ENCODE data around the gene KIF13A. TPM values are rescaled to one million over a fixed set of nuclear protein-coding genes. Genes with fewer than 3 reads are reported as not detected.

Gene KIF13A
- total and polyA plus RNA-seq, 10 of the 15 experiments (the other 5 are each of a cell fraction or from before 2014, with no cell fraction given), result 0.02 to 0.26 (median 0.13) TPM; not detected in 2

DNA sequence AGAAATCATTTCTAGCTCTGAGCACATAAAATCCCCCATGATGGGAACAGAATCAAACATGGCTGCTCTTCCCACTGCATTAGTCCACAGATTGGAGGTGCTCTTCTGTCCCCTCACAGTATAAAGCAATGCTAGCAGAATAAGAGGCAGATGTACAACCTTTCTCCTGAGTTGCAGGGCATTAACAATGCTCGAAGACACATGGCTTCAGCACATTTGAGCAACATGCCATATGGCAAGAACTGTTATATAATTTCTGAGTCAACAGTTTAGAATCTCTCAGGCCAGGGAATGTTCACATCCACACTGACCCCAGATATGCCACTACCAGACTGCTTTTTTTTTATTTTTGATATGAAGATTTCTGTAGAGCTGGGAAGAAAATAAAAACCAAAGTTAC is 119.6 kb downstream of the KIF13A start:
- no peak overlapping the region for H3K4me2 ChIP-seq (ENCODE audit: control insufficient read depth, insufficient read depth)
- FAIRE-seq (no peak), ATAC-seq (no peak), DNase-seq (ENCODE audit: low read depth, low spot score) (no peak)
- no peaks in the 10 kb centered on the region for H3K9me3 ChIP-seq (replicated peaks; ENCODE audit: control insufficient read depth, insufficient read depth, low read length)
- H4K20me1 ChIP-seq (ENCODE audit: control insufficient read depth, insufficient read depth), result no peaks in the 10 kb centered on the region
- H2AFZ ChIP-seq (ENCODE audit: control insufficient read depth, low read depth, low read length), result no peak overlapping the region
- POLR2A ChIA-PET, result no interaction called here
- H3K9ac ChIP-seq (ENCODE audit: control insufficient read depth, insufficient read depth, low read length), result no peak overlapping the region
- intact Hi-C loops (cut with micrococcal nuclease; ENCODE audit: unreplicated experiment), result no loop called here
- H3K27ac ChIP-seq (ENCODE audit: control insufficient read depth, insufficient read depth), result no peak overlapping the region
- no peaks in the 10 kb centered on the region; a peak in 1 of 4 replicates for H3K27me3 ChIP-seq (replicated peaks in 1 of 2; ENCODE audit: control insufficient read depth in 2 of 2, insufficient read depth in 2 of 2, low read length in 1 of 2)
- no peaks in the 10 kb centered on the region for H3K36me3 ChIP-seq (ENCODE audit: control insufficient read depth in 2 of 2, insufficient read depth in 2 of 2, low read length in 1 of 2)
- no peaks in the 10 kb centered on the region for H3K79me2 ChIP-seq (ENCODE audit: control insufficient read depth, insufficient read depth, low read length)
- no peak overlapping the region for H3K4me3 ChIP-seq
- BruUV-seq (replicated peaks), result no TSS peak
- H3K4me1 ChIP-seq (ENCODE audit: control insufficient read depth, insufficient read depth, low read length), result no peaks in the 10 kb centered on the region
- RAD21 ChIA-PET (ENCODE audit: unreplicated experiment), result no interaction called here
- SMC1A ChIA-PET (ENCODE audit: uncharacterized antibody, unreplicated experiment), result interaction anchor here (0.5 to 0.6 kb wide), 2 partner anchors 116 to 520 kb away, joined by 3 read pairs; no protein-coding TSS in a partner anchor
- TF ChIP-seq IKZF1 (conservative IDR thresholded peaks at IDR 0.05), result no peak
- TF ChIP-seq BRCA1 (IDR thresholded peaks at IDR 0.05; ENCODE audit: low read depth, low read length), result no peak
- TF ChIP-seq, protein P1, sequence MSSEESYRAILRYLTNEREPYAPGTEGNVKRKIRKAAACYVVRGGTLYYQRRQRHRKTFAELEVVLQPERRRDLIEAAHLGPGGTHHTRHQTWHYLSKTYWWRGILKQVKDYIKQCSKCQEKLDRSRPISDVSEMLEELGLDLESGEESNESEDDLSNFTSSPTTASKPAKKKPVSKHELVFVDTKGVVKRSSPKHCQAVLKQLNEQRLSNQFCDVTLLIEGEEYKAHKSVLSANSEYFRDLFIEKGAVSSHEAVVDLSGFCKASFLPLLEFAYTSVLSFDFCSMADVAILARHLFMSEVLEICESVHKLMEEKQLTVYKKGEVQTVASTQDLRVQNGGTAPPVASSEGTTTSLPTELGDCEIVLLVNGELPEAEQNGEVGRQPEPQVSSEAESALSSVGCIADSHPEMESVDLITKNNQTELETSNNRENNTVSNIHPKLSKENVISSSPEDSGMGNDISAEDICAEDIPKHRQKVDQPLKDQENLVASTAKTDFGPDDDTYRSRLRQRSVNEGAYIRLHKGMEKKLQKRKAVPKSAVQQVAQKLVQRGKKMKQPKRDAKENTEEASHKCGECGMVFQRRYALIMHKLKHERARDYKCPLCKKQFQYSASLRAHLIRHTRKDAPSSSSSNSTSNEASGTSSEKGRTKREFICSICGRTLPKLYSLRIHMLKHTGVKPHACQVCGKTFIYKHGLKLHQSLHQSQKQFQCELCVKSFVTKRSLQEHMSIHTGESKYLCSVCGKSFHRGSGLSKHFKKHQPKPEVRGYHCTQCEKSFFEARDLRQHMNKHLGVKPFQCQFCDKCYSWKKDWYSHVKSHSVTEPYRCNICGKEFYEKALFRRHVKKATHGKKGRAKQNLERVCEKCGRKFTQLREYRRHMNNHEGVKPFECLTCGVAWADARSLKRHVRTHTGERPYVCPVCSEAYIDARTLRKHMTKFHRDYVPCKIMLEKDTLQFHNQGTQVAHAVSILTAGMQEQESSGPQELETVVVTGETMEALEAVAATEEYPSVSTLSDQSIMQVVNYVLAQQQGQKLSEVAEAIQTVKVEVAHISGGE (CRISPR knock-in tag; IDR thresholded peaks at IDR 0.05), result no peak
- TF ChIP-seq ASH2L (IDR thresholded peaks at IDR 0.05; ENCODE audit: borderline replicate concordance, low read depth), result no peak
- no peak for TF ChIP-seq MTA2 (IDR thresholded peaks at IDR 0.05; ENCODE audit: low read depth)
- TF ChIP-seq ESRRA (IDR thresholded peaks at IDR 0.05; ENCODE audit: low read length), result no peak
- TF ChIP-seq, protein P2, sequence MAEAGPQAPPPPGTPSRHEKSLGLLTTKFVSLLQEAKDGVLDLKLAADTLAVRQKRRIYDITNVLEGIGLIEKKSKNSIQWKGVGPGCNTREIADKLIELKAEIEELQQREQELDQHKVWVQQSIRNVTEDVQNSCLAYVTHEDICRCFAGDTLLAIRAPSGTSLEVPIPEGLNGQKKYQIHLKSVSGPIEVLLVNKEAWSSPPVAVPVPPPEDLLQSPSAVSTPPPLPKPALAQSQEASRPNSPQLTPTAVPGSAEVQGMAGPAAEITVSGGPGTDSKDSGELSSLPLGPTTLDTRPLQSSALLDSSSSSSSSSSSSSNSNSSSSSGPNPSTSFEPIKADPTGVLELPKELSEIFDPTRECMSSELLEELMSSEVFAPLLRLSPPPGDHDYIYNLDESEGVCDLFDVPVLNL (IDR thresholded peaks at IDR 0.05; ENCODE audit: low read depth, low read length), result no peak
- no peak for TF ChIP-seq TCF12 (IDR thresholded peaks at IDR 0.05; ENCODE audit: low read depth, low read length)
- no peak for TF ChIP-seq NRF1 (conservative IDR thresholded peaks at IDR 0.05; ENCODE audit: low read depth, low read length)
- TF ChIP-seq, protein P3, sequence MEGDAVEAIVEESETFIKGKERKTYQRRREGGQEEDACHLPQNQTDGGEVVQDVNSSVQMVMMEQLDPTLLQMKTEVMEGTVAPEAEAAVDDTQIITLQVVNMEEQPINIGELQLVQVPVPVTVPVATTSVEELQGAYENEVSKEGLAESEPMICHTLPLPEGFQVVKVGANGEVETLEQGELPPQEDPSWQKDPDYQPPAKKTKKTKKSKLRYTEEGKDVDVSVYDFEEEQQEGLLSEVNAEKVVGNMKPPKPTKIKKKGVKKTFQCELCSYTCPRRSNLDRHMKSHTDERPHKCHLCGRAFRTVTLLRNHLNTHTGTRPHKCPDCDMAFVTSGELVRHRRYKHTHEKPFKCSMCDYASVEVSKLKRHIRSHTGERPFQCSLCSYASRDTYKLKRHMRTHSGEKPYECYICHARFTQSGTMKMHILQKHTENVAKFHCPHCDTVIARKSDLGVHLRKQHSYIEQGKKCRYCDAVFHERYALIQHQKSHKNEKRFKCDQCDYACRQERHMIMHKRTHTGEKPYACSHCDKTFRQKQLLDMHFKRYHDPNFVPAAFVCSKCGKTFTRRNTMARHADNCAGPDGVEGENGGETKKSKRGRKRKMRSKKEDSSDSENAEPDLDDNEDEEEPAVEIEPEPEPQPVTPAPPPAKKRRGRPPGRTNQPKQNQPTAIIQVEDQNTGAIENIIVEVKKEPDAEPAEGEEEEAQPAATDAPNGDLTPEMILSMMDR (IDR thresholded peaks at IDR 0.05 in 2 of 3, conservative IDR thresholded peaks at IDR 0.05 in 1 of 3; ENCODE audit: control insufficient read depth in 2 of 3, extremely low read depth in 1 of 3, insufficient read depth in 1 of 3, low read depth in 3 of 3, low read length in 3 of 3), result no peak
- TF ChIP-seq NFYB (IDR thresholded peaks at IDR 0.05; ENCODE audit: insufficient read depth, low read depth, low read length), result no peak
- CTCF ChIA-PET, result interaction anchor here (1.4 kb wide), 1 partner anchor 52 kb away, joined by 4 read pairs; no protein-coding TSS in a partner anchor
- in situ Hi-C loops (cut with MboI), result no loop called here
- 29% methylated on average over 1 of the region's 1 CpG for WGBS (ENCODE audit: insufficient coverage, insufficient replicate concordance, low lambda C conversion rate, missing lambda C conversion rate)

Data from GM12878 (cell line).